Posterior cingulate gyrus (tissue), 11 donors: Measurements from ENCODE around the gene NEK10.

ENCODE experiments used
- DNase-seq, 10 donors: peaks; one replicate each; pipeline versions ENCODE4 v3.0.0 to v3.0.0-alpha.2; 2020 to 2021; ENCODE audit warnings: mixed read lengths in 3 of 10
- intact Hi-C: fragments of 100-400 bp; cut with DNase I; formaldehyde crosslinking; loops from one replicate; pipeline ENCODE4 v1.15.1; 2023

The NEK10 gene

GRCh38 chr3:27127195-27127594 lies 242.0 kb downstream of the NEK10 start:
- no peak for DNase-seq
- intact Hi-C loops: no loop called here

DNA sequence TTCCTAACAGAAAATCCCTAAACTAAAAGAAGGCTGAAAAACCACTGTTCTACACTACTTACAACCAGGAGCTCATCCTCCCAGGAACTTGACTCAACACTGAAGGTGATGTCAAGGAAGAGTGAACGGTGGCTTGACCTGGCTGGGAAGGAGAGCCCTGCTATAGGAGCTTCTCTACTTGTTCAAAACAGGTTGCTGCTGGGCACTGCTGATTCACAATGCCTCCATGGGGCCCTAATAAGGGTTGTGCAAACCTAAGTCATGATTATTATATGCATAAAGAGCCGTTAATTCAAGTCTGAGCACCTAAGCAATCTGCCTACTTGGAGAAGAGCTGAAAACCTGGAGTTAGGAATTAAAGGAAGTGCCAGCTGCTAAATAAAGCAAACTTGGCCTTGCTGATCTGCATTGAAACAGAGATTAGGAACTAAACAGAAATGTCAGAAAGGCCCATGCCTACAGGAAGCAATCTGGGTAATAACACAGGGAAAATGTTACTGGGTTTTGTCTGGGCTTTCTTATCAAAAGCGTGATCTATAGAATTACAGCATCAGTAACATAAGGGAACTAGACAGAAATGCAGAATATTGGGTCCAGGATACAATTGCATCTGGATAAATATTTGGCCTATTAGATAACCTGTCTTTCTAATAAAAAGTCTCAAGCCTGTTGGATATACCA lies 243.2 kb downstream of the NEK10 start:
- DNase-seq: peak in 1 of 10 donors; percentile 59
- intact Hi-C loops: no loop called here

DNA sequence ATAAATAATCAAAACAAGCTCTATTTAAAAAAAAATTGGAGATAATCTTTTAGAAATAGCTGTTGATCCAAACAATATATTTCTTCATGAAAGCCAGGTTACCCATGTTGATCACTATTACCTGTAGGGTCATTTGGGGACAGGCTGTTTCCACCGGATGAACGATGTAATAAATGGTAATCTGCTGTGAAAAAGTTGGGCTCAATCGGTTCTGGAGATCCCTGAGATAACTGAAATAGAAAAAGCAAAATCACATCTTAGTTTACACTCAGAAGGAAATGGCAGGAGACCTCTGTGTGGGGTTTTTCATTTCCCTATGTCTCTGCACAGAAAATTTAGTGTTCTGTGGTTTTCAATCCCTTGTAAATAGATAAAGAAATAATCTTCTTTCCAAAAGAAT lies 249.5 kb downstream of the NEK10 start:
- no peak for DNase-seq
- intact Hi-C loops: no loop called here

GRCh38 chr3:27115352-27115751 lies 253.8 kb downstream of the NEK10 start:
- intact Hi-C loops: no loop called here
- DNase-seq: no peak

- intact Hi-C loops: no loop called here
- DNase-seq: no peak
Observed at GRCh38 chr3:27114684-27115083, 254.5 kb downstream of the NEK10 start.

- intact Hi-C loops: no loop called here
- no peak for DNase-seq
Observed at GRCh38 chr3:27114129-27114528, 255.1 kb downstream of the NEK10 start.

GRCh38 chr3:27110020-27110419 lies 259.2 kb downstream of the NEK10 start:
- no peak for DNase-seq
- intact Hi-C loops: no loop called here

DNA sequence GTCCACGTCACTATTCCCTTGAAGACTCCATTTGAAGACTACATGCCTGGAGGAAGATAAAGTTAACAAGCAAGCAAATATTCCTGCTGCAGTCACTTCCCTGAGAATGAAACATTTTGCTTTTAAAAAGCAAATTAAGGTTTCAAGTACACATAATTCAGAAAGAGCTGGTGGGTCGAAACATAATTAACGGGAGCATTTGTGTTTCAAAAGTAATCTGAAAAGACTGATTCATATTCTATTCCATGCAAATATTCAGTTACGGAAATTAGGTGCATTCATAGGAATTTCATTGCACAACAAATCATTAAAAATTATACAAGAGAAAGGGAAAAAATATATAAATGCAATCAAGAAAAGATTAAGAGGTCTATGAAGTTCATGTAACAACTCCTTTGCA lies 260.9 kb downstream of the NEK10 start:
- intact Hi-C loops: no loop called here
- DNase-seq: no peak

- intact Hi-C loops: no loop called here
- DNase-seq: peak in 1 of 10 donors; percentile 70
Observed at GRCh38 chr3:27105904-27106303, 263.3 kb downstream of the NEK10 start.

DNA sequence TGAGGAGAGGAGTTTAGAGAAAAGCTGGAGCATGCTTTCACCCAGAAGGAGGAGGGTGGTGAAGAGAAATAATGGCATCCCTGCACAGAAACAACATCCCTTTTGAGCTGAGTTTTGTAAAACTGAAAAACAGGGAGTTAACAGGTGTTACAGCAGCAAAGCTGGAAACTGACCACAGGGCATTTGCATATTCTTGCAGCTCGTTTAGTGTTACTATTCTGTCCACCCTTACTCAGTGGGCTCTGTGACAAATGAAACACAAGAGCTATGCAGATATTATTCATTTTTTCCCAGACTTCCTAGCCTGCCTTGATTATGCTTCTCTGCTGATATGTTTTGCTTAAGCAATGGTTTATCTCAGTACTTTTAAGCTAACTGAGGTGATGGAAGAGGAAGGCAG lies 272.0 kb downstream of the NEK10 start:
- no peak for DNase-seq
- intact Hi-C loops: no loop called here

GRCh38 chr3:27095553-27096222 lies 273.5 kb downstream of the NEK10 start:
- intact Hi-C loops: no loop called here
- DNase-seq: no peak

- no peak for DNase-seq
- intact Hi-C loops: no loop called here
Observed at GRCh38 chr3:27094721-27095120, 274.5 kb downstream of the NEK10 start.

DNA sequence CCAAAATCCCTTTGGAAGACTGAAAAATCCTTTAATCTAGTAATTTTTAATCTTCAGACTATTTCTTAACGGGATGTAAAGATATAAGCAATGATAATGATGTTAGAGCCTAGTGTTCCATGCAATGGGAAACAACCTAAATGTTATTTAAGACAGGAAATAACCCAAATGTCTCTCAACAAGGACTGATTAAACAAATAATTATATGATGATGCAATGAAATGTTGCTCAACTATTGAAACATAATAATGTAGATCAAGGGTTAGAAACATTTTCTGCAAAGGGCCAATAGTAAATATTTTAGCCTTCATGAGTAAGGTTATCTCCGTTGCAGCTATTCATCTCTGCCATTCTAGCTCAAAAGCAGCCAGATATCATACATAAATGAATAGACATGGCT lies 275.4 kb downstream of the NEK10 start:
- intact Hi-C loops: no loop called here
- DNase-seq: no peak

DNA sequence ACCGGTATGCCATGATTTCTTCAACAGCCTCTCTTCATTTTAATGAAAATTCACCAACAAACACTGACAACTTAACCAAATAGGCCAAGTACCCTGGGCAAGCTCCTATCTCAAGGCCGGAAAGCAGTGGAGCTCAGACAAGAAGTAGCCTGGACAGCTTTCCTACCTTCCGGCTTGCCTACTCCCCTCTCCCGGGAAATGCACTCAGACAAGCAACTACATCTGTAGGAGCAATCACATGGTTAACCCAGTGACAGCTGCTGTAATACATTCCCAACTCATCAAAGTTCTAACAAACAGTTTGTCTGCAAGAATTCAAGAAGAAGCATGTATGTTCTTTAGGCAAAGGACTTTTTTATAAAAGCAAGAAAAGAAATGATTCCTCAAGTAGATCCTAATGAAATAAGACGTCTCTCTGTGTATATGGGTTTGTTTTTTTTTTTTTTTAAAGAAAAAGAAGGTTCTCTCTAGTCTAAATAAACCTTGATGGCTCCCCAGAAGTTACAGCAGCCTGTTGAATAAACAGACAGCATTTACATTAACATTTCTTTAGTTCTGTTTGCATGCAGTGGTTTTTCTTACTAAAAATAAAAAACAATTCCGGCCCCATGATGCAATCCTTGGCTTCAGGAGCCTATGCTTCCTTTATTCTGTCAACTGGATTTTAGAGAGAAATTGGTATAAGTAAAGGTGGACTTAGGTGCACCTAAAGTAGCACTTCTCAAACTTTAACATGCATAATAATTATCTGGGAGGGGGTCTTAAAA lies 278.7 kb downstream of the NEK10 start:
- no peak for DNase-seq
- intact Hi-C loops: no loop called here

DNA sequence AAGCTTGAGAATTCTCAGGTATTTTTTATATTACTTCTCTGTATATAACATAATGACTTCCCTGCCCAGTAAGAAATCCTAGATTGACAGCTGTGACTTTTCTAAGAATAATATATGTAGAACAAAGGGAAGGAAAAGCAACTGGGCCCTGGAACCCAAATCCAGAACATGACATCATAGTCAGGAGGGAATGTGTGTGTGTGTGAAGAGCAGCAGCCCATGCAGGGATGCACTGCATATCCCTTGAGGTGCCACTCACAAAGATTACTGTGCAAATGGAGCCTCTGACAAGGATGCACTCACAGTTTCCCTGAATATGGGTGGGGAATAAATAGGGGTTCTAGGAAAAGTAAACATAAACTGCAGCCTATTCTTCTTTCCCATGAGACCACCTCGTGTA lies 279.5 kb downstream of the NEK10 start:
- intact Hi-C loops: no loop called here
- DNase-seq: no peak

- no peak for DNase-seq
- intact Hi-C loops: no loop called here
Observed at GRCh38 chr3:27089068-27089467, 280.1 kb downstream of the NEK10 start.

- DNase-seq: no peak
- intact Hi-C loops: no loop called here
Observed at GRCh38 chr3:27085829-27086730, 283.1 kb downstream of the NEK10 start.

GRCh38 chr3:27081992-27082607 lies 287.1 kb downstream of the NEK10 start:
- intact Hi-C loops: no loop called here
- no peak for DNase-seq

DNA sequence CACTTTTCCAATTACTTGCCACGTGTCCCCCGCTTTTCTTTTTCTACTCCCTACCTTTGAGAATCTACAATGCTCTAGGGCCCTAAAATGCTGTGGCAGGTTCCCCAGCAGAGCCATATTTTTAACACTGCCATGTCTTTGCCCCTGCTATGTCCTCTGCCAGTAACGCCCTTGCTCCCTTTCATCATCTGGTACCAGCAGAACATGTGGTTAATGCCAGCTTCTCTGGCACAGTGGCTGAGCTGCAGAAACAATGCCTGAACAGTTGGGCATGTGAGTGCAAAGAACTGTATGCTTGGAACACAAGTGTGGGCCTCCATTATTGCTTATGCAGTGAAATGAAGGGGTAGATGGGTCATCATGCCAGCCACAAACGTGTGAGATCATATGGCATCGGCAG lies 287.6 kb downstream of the NEK10 start:
- intact Hi-C loops: no loop called here
- peak in 1 of 10 donors; percentile 6 for DNase-seq

- intact Hi-C loops: no loop called here
- DNase-seq: no peak
Observed at GRCh38 chr3:27080258-27080525, 289.0 kb downstream of the NEK10 start.
